Stomach (tissue), 4 donors: ENCODE data around the gene ADGRG2.

Experiments
- EP300 ChIP-seq: sonication (generic); formaldehyde crosslinking; IDR thresholded peaks from one replicate; pipeline ENCODE4 v1.6.1; 2017; ENCODE audit warnings: antibody characterized with exemption
- POLR2A ChIP-seq, 4 donors: fragments of 450-650 bp; IDR thresholded peaks; one replicate each; pipeline ENCODE4 v1.6.1; 2016; ENCODE audit warnings: antibody characterized with exemption in 4 of 4, control low read depth in 2 of 4, mild to moderate bottlenecking in 1 of 4, moderate library complexity in 1 of 4
- TF ChIP-seq, protein P1 (sequence below), 7 experiments: fragments of 450-650 bp in 4 of 7; fragments of 200-600 bp in 3 of 7; sonication (generic) in 3 of 7; IDR thresholded peaks; one replicate each; pipeline ENCODE4 v1.5.1; 2016 to 2019; ENCODE audit warnings: antibody characterized with exemption in 7 of 7, control low read depth in 2 of 7, mild to moderate bottlenecking in 1 of 7

GRCh38 chrX:19086102-19086772 lies 36.0 kb downstream of the ADGRG2 start:
- TF ChIP-seq, protein P1, sequence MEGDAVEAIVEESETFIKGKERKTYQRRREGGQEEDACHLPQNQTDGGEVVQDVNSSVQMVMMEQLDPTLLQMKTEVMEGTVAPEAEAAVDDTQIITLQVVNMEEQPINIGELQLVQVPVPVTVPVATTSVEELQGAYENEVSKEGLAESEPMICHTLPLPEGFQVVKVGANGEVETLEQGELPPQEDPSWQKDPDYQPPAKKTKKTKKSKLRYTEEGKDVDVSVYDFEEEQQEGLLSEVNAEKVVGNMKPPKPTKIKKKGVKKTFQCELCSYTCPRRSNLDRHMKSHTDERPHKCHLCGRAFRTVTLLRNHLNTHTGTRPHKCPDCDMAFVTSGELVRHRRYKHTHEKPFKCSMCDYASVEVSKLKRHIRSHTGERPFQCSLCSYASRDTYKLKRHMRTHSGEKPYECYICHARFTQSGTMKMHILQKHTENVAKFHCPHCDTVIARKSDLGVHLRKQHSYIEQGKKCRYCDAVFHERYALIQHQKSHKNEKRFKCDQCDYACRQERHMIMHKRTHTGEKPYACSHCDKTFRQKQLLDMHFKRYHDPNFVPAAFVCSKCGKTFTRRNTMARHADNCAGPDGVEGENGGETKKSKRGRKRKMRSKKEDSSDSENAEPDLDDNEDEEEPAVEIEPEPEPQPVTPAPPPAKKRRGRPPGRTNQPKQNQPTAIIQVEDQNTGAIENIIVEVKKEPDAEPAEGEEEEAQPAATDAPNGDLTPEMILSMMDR (IDR thresholded peaks at IDR 0.05) = no peak
- TF ChIP-seq POLR2A (IDR thresholded peaks at IDR 0.05) = no peak
- TF ChIP-seq EP300 = no peak
